ENCODE data around the gene LYPD3. TPM values are rescaled to one million over a fixed set of nuclear protein-coding genes. Genes with fewer than 3 reads are reported as not detected.
A peak's percentile ranks its signal among the peaks of the same experiment; 100 is the strongest.
"Not testable (repeated sequence)": the region's sequence is repeated elsewhere in the genome, so short reads cannot be mapped to it uniquely, and the experiment has no call there.

LYPD3 gene
- 1 to 10 TPM; 5.4 to 6.1 TPM for total RNA-seq
- 1 to 10 TPM; 6.2 to 9.3 (median 8.3) TPM for polyA plus RNA-seq
- 2.8 to 20.6 (median 4.9) reads per million in 6 experiments for total RNA-seq

GRCh38 chr19:43465468-43466120, at the start of gene LYPD3:
Gene LYPD3, minus strand, starts transcription at chr19:43465608. Its CDS starts 37 bp downstream, at chr19:43465571.
- Mint-ChIP-seq H3K36me3 (peaks cover 0 to 2% (median 0%) of the 10 kb centered on the region in 3 donors), H3K9me3 (no peaks in the 10 kb centered on the region), H3K4me1 (peaks cover 39 to 83% (median 75%) of the 10 kb centered on the region in 4 donors), H3K27ac (peak within 1 kb of the TSS; percentile 95 to 100 (median 99)), H3K4me3 (peak within 1 kb of the TSS; percentile 81 to 98 (median 94)), H3K27me3 (no peaks in the 10 kb centered on the region)
- peak in 1 of 10 donors; percentile 4 for DNase-seq
- no peak for ATAC-seq
- POLR2A ChIA-PET: interaction anchor here (0.6 to 5.1 kb wide), 8 partner anchors 9 to 203 kb away, joined by 3 to 71 read pairs (median 10); partner anchors contain the start of gene PHLDB3

- peak overlapping the region in 1 of 10 donors; percentile 32 for H3K27ac Mint-ChIP-seq
- H3K4me1 Mint-ChIP-seq, H3K27me3 Mint-ChIP-seq, DNase-seq, ATAC-seq, H3K9me3 Mint-ChIP-seq, POLR2A ChIA-PET, H3K4me3 Mint-ChIP-seq: not testable (repeated sequence)
- peaks cover 0 to 45% (median 3%) of the 10 kb centered on the region in 3 donors for H3K36me3 Mint-ChIP-seq
Observed at GRCh38 chr19:43512399-43512798, 47.0 kb upstream of the LYPD3 start.

DNA sequence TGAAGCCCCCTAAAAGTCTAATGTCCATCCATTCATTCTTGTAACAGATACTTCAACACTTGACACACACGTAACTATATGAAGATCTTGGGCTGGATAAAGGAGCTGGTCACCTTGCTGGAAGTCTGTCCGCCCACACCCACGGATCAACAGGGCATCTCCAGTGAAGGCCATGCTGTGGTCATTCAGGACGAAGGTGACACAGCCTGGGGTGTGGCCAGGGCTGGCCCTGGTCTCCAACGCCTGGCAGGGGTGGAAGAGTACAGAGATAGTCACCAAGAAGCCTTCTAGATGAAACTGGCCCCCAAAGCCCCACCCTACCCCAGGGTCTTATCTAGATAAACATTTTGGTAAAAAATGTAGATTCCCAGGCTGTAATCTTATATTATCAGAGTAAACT, 45.9 kb upstream of the LYPD3 start:
- H3K4me3 Mint-ChIP-seq: no peak overlapping the region
- H3K4me1 Mint-ChIP-seq: peaks cover 0 to 5% (median 0%) of the 10 kb centered on the region in 4 donors
- no peaks in the 10 kb centered on the region for H3K9me3 Mint-ChIP-seq
- POLR2A ChIA-PET: interaction anchor here (1.0 kb wide), 1 partner anchor 51 kb away, joined by 3 read pairs; no protein-coding TSS in a partner anchor
- DNase-seq (no peak), ATAC-seq (no peak)
- H3K27ac Mint-ChIP-seq: peak overlapping the region in 1 of 10 donors; percentile 41
- peaks cover 0 to 43% (median 3%) of the 10 kb centered on the region in 3 donors for H3K36me3 Mint-ChIP-seq
- H3K27me3 Mint-ChIP-seq: no peaks in the 10 kb centered on the region

GRCh38 chr19:43510713-43511112, 45.3 kb upstream of the LYPD3 start:
- POLR2A ChIA-PET: interaction anchor here (0.9 to 1.5 kb wide), 2 partner anchors 8 to 47 kb away, joined by 3 to 5 read pairs; no protein-coding TSS in a partner anchor
- DNase-seq (no peak), ATAC-seq (no peak)
- H3K4me3 Mint-ChIP-seq: no peak overlapping the region
- peaks cover 0 to 2% (median 0%) of the 10 kb centered on the region in 4 donors for H3K4me1 Mint-ChIP-seq
- H3K27ac Mint-ChIP-seq: peak overlapping the region in 1 of 10 donors; percentile 15
- H3K9me3 Mint-ChIP-seq: no peaks in the 10 kb centered on the region
- H3K36me3 Mint-ChIP-seq: peaks cover 0 to 45% (median 3%) of the 10 kb centered on the region in 3 donors
- no peaks in the 10 kb centered on the region for H3K27me3 Mint-ChIP-seq

- Mint-ChIP-seq H3K4me1 (peaks cover 10 to 24% (median 18%) of the 10 kb centered on the region in 4 donors), H3K36me3 (peaks cover 0 to 37% (median 3%) of the 10 kb centered on the region in 3 donors), H3K9me3 (no peaks in the 10 kb centered on the region), H3K4me3 (no peak overlapping the region), H3K27ac (peak overlapping the region in 6 of 10 donors; percentile 36 to 85 (median 68)), H3K27me3 (no peaks in the 10 kb centered on the region)
- ATAC-seq: no peak
- DNase-seq: no peak
- POLR2A ChIA-PET: interaction anchor here (0.6 kb wide), 1 partner anchor 43 kb away, joined by 4 read pairs; no protein-coding TSS in a partner anchor
Observed at GRCh38 chr19:43507880-43508279, 42.5 kb upstream of the LYPD3 start.

GRCh38 chr19:43506629-43507028, 41.2 kb upstream of the LYPD3 start:
- no peak for DNase-seq
- Mint-ChIP-seq H3K27me3 (no peaks in the 10 kb centered on the region), H3K4me1 (peaks cover 14 to 33% (median 26%) of the 10 kb centered on the region in 4 donors), H3K9me3 (no peaks in the 10 kb centered on the region), H3K4me3 (peak overlapping the region in 1 of 10 donors; percentile 24), H3K27ac (peak overlapping the region in 7 of 10 donors; percentile 12 to 84 (median 41)), H3K36me3 (peaks cover 0 to 40% (median 3%) of the 10 kb centered on the region in 3 donors)
- no peak for ATAC-seq
- POLR2A ChIA-PET: no interaction called here

DNA sequence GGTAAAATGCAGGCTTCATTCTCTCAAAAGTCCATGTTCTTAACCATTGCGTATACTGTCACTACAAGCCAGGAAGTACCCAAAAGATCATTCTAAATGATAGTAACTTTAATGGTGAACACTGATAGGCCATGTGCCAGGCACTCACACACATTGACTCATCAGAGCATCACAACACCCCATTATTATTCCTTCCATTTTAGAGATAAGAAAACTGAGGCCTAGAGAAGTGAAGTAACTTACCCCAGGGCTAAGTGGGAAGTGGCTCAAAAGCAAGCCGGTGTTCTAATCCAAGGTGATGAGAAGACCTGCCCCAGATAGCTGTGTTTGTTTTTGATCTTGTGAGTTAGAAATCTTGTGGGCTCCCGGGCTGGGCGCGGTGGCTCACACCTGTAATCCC, 40.5 kb upstream of the LYPD3 start:
- H3K27ac Mint-ChIP-seq: peak overlapping the region; percentile 11 to 95 (median 82)
- ATAC-seq: no peak
- DNase-seq: no peak
- POLR2A ChIA-PET: interaction anchor here (2.6 to 2.7 kb wide), 2 partner anchors 41 to 59 kb away, joined by 12 to 70 read pairs; partner anchors contain the start of gene LYPD3
- peaks cover 15 to 35% (median 26%) of the 10 kb centered on the region in 4 donors for H3K4me1 Mint-ChIP-seq
- peak overlapping the region; percentile 22 to 75 (median 49) for H3K4me3 Mint-ChIP-seq
- H3K9me3 Mint-ChIP-seq: no peaks in the 10 kb centered on the region
- H3K36me3 Mint-ChIP-seq: peaks cover 0 to 40% (median 3%) of the 10 kb centered on the region in 3 donors
- H3K27me3 Mint-ChIP-seq: no peaks in the 10 kb centered on the region

DNA sequence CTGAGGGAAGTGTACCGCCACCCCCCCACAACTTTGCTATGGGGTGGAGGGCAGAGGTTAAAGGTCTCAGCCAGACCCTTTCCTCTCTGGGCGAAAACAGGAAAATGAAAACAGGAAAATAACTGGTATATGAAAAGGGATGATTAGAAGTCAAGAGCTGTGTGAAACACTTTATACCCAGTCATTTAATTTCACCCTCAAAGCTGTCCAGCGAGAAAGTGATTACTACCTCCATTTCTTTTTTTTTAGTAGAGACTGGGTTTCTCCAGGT, 39.7 kb upstream of the LYPD3 start:
- POLR2A ChIA-PET: interaction anchor here (0.6 to 2.7 kb wide), 8 partner anchors 26 to 1578 kb away, joined by 4 to 70 read pairs (median 13); partner anchors contain the start of genes LYPD3 and ZNF575
- ATAC-seq (no peak), DNase-seq (no peak)
- Mint-ChIP-seq H3K4me3 (peak overlapping the region; percentile 30 to 93 (median 62)), H3K27ac (peak overlapping the region; percentile 27 to 95 (median 90)), H3K4me1 (peaks cover 18 to 39% (median 30%) of the 10 kb centered on the region in 4 donors), H3K36me3 (peaks cover 0 to 36% (median 0%) of the 10 kb centered on the region in 3 donors), H3K27me3 (no peaks in the 10 kb centered on the region), H3K9me3 (no peaks in the 10 kb centered on the region)

DNA sequence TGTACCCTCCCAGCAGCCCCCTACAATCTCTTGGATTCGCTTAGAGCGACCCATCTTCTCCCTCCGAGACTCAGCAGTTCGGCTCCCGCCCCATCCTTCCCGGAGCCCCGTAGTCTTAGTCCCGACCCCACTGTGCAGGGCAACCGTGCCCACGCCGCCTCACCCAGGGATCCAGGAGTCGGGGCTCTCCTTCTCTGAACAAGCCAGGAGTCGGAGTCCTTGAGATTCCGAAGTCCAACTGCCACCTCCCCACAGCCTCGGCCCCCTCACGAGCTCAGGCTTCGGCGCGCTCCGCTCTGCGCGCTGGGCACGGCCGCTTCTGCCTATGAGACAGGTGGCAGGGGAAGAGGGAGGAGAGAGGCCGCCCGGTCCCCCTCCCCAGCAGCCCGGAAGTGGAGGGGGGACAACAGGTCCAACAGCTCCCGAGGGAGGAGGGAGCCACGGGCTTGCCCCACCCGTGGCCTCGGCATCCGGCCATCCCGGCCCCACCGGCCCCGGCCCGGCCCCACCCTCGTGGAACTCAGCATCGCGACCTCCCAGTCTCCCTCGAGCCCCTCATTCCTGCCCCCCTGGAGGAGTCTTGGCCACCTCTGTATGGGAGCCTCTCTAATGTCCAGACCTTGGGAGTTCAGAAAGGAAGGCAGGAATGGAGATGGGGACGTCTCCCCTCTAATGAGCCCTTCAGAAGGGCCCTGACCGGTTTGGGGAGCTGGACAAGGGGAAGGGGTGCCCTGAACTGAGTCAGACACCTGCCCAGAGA, 39.2 kb upstream of the LYPD3 start, which contains the start of gene PHLDB3:
PHLDB3 (minus strand) TSS at position 321 of the 760 bp plus-strand sequence. CDS start 628 bp downstream, outside the sequence.
- Mint-ChIP-seq H3K4me1 (peaks cover 18 to 39% (median 30%) of the 10 kb centered on the region in 4 donors), H3K27me3 (no peaks in the 10 kb centered on the region), H3K9me3 (no peaks in the 10 kb centered on the region), H3K4me3 (peak within 1 kb of the TSS; percentile 86 to 99 (median 96)), H3K36me3 (peaks cover 0 to 33% (median 0%) of the 10 kb centered on the region in 3 donors), H3K27ac (peak within 1 kb of the TSS; percentile 84 to 99 (median 97))
- POLR2A ChIA-PET: interaction anchor here (0.7 to 2.7 kb wide), 13 partner anchors 9 to 72 kb away, joined by 3 to 70 read pairs (median 5); partner anchors contain the start of genes LYPD3 and ZNF575
- ATAC-seq (peak; percentile 44 to 60), DNase-seq (peak in 4 of 10 donors; percentile 31 to 77 (median 38))

DNA sequence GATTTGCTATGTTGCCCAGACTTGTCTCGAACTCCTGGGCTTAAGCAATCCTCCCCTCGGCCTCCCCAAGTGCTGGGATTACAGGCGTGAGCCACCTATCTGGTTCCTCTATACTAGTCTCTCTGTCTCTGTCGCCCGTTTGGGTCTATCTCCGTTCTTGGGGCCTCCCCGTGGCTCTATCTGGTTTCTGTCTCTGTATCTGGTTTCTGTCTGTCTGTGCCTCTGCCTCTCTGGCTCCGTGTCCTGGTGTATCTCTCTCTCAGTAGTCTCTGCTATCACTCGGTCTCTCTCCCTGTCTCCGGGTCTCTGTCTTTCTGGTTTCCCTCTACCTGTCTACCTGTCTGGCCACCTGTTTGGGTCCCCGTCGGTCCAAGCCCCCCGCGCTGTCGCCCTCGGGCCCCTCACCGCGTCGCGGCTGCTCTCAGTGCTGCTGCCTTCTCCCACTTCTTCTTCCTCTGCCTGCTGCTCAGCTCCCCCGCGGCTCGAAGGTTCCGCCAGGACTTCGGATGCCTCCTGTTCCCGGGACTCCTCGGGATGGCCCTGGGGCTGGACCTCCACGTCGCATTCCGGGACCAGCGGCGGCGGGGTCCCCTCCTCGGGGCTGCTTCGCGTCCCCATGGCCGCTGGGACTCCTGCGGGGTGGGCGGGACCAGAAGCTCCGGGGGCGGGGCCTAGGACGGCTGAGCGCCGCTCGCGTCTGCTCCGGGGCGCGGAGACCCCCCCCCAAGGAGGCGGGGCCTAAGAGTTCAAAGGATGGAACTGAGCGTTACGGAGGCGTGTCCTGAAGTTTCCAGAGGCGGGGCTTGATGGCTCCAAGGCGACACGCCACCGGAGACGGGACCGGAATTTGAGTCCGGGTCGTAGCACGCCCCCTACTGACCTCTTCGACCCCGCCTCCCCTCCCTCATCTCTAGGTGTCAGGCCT, 38.4 kb upstream of the LYPD3 start:
- H3K4me3 Mint-ChIP-seq: peak overlapping the region; percentile 86 to 99 (median 96)
- H3K4me1 Mint-ChIP-seq: peaks cover 18 to 44% (median 34%) of the 10 kb centered on the region in 4 donors
- DNase-seq (peak; percentile 95 to 100 (median 98)), ATAC-seq (peak; percentile 89 to 91)
- H3K27me3 Mint-ChIP-seq: no peaks in the 10 kb centered on the region
- H3K27ac Mint-ChIP-seq: peak overlapping the region; percentile 84 to 99 (median 97)
- POLR2A ChIA-PET: interaction anchor here (0.7 to 2.7 kb wide), 12 partner anchors 10 to 72 kb away, joined by 3 to 70 read pairs (median 6); partner anchors contain the start of genes LYPD3 and ZNF575
- no peaks in the 10 kb centered on the region for H3K9me3 Mint-ChIP-seq
- peaks cover 0 to 38% (median 0%) of the 10 kb centered on the region in 3 donors for H3K36me3 Mint-ChIP-seq

GRCh38 chr19:43502419-43502976, 37.1 kb upstream of the LYPD3 start:
- Mint-ChIP-seq H3K9me3 (no peaks in the 10 kb centered on the region), H3K36me3 (peaks cover 0 to 40% (median 2%) of the 10 kb centered on the region in 3 donors), H3K4me3 (peak overlapping the region; percentile 86 to 99 (median 96)), H3K27me3 (no peaks in the 10 kb centered on the region), H3K4me1 (peaks cover 25 to 54% (median 39%) of the 10 kb centered on the region in 4 donors), H3K27ac (peak overlapping the region; percentile 84 to 99 (median 97))
- POLR2A ChIA-PET: interaction anchor here (1.3 to 1.4 kb wide), 2 partner anchors 20 to 55 kb away, joined by 4 to 12 read pairs; no protein-coding TSS in a partner anchor
- no peak for ATAC-seq
- no peak for DNase-seq
